Measurements from ENCODE around the gene SORBS1. TPM values are rescaled to one million over a fixed set of nuclear protein-coding genes. Genes with fewer than 3 reads are reported as not detected.
A peak's percentile ranks its signal among the peaks of the same experiment; 100 is the strongest.

Gene SORBS1
- total RNA-seq, 4 donors from 2014 or later, result 92.2 to 308 (median 150) TPM

DNA sequence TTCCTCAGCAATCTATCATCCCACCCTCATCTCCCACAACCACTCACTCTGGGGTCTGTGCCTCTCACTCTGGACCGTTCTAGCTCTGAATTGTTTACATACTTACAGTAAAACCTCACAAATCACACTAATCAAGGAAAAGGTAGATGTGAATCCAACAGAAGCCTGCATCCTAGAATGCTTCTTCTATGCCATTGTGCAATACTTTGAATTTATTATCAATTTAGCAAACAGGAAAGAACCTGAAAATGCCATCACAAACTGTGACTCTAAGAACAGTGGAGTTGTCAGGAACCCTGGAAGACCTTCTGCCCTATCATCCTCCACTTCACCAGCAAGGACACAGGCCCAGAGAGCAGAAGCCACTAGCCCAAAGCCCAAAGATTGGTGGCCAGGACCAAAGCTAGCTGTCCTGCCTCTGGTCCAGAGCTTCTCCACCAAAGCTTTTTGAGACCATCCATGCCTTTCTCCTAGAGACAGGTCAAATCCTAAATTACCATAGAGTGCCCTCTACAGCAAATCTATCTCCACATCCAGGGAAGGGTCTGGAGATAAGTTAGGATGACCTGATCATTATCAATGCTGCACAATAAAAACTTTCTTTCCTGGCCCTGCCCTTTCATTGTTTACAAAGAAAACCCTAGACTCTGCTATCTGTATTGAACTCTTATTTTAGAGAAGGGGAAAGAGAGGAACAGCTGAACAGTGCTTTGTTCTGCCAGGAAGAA lies 2.4 kb downstream of the SORBS1 start:
- WGBS, 2 donors (ENCODE audit: low coverage in 1 of 2), result 20 to 21% methylated on average over 1 of the region's 1 CpG
- peak overlapping the region; percentile 61 to 89 (median 72) for H3K4me3 ChIP-seq
- H3K36me3 ChIP-seq, result no peaks in the 10 kb centered on the region
- H3K9me3 ChIP-seq, result no peaks in the 10 kb centered on the region
- peaks cover 0 to 35% (median 28%) of the 10 kb centered on the region in 4 donors for H3K4me1 ChIP-seq
- intact Hi-C loops (cut with DNase I; ENCODE audit: low total_unique reads), result no loop called here
- DNase-seq, result no peak
- in situ Hi-C loops (cut with MboI; ENCODE audit: low pct_ligation_motif_present in 1 of 4, low pct_unique_long_range_greater_than_20kb in 1 of 4, low sequenced_read_pairs in 3 of 4), result no loop called here
- peak overlapping the region; percentile 90 to 95 (median 92) for H3K27ac ChIP-seq
- TF ChIP-seq CTCF (IDR thresholded peaks at IDR 0.05), result no peak
- no peak for TF ChIP-seq POLR2A (IDR thresholded peaks at IDR 0.05)
- TF ChIP-seq POLR2AphosphoS5 (IDR thresholded peaks at IDR 0.05), result no peak
- no peak for TF ChIP-seq EP300 (IDR thresholded peaks at IDR 0.05; ENCODE audit: low read depth)
- H3K27me3 ChIP-seq, result no peaks in the 10 kb centered on the region

GRCh38 chr10:95556994-95557767 lies 4.0 kb downstream of the SORBS1 start:
- WGBS, 2 donors (ENCODE audit: low coverage in 1 of 2), result 44 to 70% methylated on average over 3 to 8 of the region's 8 CpGs
- Histone ChIP-seq H3K9me3 (no peaks in the 10 kb centered on the region), H3K36me3 (no peaks in the 10 kb centered on the region), H3K4me3 (peak overlapping the region in 2 of 4 donors; percentile 76 to 89), H3K27me3 (no peaks in the 10 kb centered on the region), H3K27ac (peak overlapping the region; percentile 90 to 95 (median 92)), H3K4me1 (peaks cover 0 to 36% (median 27%) of the 10 kb centered on the region in 4 donors)
- no peak for DNase-seq
- intact Hi-C loops (cut with DNase I; ENCODE audit: low total_unique reads) (no loop called here), in situ Hi-C loops (cut with MboI; ENCODE audit: low pct_ligation_motif_present in 1 of 4, low pct_unique_long_range_greater_than_20kb in 1 of 4, low sequenced_read_pairs in 3 of 4) (no loop called here)
- TF ChIP-seq POLR2AphosphoS5 (IDR thresholded peaks at IDR 0.05) (peak in 1 of 3 donors; percentile 24), CTCF (IDR thresholded peaks at IDR 0.05) (no peak)

DNA sequence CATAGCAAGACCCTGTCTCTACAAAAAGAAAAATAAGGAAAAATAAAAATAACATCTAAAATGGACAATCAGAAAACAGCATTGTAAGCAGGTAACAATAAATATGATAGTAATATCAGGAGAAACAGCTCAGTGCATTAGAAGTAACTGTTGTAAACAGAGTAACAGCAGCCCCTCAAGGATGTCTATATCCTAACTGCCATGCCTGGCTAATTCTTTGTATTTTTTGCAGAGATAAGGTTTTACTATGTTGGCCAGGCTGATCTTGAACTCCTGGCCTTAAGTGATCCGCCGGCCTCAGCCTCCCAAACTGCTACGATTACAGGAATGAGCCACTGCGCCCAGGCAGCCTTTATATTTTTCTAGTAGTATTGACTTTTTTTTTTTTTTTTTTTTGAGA lies 7.5 kb downstream of the SORBS1 start:
- no peak for TF ChIP-seq EP300 (IDR thresholded peaks at IDR 0.05; ENCODE audit: low read depth)
- TF ChIP-seq CTCF (IDR thresholded peaks at IDR 0.05), result no peak
- no peak for TF ChIP-seq POLR2A (IDR thresholded peaks at IDR 0.05)
- TF ChIP-seq POLR2AphosphoS5 (IDR thresholded peaks at IDR 0.05), result no peak
- peaks cover 5 to 52% (median 38%) of the 10 kb centered on the region in 4 donors for H3K4me1 ChIP-seq
- no peaks in the 10 kb centered on the region for H3K27me3 ChIP-seq
- DNase-seq, result no peak
- peak overlapping the region; percentile 56 to 95 (median 92) for H3K27ac ChIP-seq
- no peak overlapping the region for H3K4me3 ChIP-seq
- in situ Hi-C loops (cut with MboI; ENCODE audit: low pct_ligation_motif_present in 1 of 4, low pct_unique_long_range_greater_than_20kb in 1 of 4, low sequenced_read_pairs in 3 of 4) (no loop called here), intact Hi-C loops (cut with DNase I; ENCODE audit: low total_unique reads) (no loop called here)
- H3K9me3 ChIP-seq, result no peaks in the 10 kb centered on the region
- 93% methylated on average over 4 of the region's 4 CpGs; no CpG with 5 or more reads in 1 of the 2 donors for WGBS, 2 donors (ENCODE audit: low coverage in 1 of 2)
- no peaks in the 10 kb centered on the region for H3K36me3 ChIP-seq

DNA sequence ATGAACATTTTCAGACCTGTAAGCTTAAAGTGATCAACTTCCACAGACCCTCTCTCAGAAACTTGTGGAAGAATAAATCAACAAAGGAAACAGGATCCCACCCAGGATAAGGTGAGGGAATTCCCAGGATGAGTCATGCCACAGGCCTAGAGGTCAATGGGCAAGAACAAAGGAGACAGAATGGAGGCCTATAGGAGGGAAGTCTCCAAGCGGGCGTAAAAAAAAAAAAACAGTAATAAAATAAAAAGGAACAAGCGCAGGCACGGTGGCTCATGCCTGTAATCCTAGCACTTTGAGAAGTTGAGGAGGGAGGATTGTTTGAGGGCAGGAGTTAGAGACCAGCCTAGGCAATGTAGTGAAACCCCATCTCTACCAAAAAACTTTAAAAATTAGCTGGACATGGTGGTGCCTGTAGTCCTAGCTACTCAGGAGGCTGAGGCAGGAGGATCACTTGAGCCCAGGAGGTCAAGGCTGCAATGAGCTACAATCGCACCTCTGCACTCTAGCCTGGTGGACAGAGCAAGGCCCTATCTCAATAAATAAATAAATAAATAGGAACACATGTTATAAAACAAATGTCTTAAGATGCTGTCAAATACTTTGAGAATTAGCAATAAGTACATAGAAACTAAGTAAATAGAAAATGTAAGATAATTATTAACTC lies 8.4 kb downstream of the SORBS1 start:
- Histone ChIP-seq H3K36me3 (no peaks in the 10 kb centered on the region), H3K9me3 (no peaks in the 10 kb centered on the region), H3K27me3 (no peaks in the 10 kb centered on the region), H3K4me3 (no peak overlapping the region), H3K4me1 (peaks cover 7 to 50% (median 34%) of the 10 kb centered on the region in 4 donors), H3K27ac (peak overlapping the region; percentile 56 to 95 (median 92))
- DNase-seq, result no peak
- in situ Hi-C loops (cut with MboI; ENCODE audit: low pct_ligation_motif_present in 1 of 4, low pct_unique_long_range_greater_than_20kb in 1 of 4, low sequenced_read_pairs in 3 of 4) (no loop called here), intact Hi-C loops (cut with DNase I; ENCODE audit: low total_unique reads) (no loop called here)
- TF ChIP-seq CTCF (IDR thresholded peaks at IDR 0.05) (no peak), POLR2A (IDR thresholded peaks at IDR 0.05) (no peak), EP300 (IDR thresholded peaks at IDR 0.05; ENCODE audit: low read depth) (no peak), POLR2AphosphoS5 (IDR thresholded peaks at IDR 0.05) (no peak)
- WGBS, 2 donors (ENCODE audit: low coverage in 1 of 2), result 53 to 54% methylated on average over 5 of the region's 5 CpGs
